C4-2B (cell line): ENCODE measurements around the gene DDA1.
"Not testable (repeated sequence)": the region's sequence is repeated elsewhere in the genome, so short reads cannot be mapped to it uniquely, and the experiment has no call there.

Source experiments
- H3K27ac ChIP-seq: fragments of 450-650 bp; 2 replicates; pipeline ENCODE4 v1.5.1; 2017
- CTCF ChIP-seq: fragments of 450-650 bp; conservative IDR thresholded peaks from 2 replicates; pipeline ENCODE4 v1.5.1; 2017; ENCODE audit warnings: mild to moderate bottlenecking
- ZFX ChIP-seq: fragments of 450-650 bp; IDR thresholded peaks from 2 replicates; pipeline ENCODE4 v1.6.1; 2017

Gene DDA1

DNA sequence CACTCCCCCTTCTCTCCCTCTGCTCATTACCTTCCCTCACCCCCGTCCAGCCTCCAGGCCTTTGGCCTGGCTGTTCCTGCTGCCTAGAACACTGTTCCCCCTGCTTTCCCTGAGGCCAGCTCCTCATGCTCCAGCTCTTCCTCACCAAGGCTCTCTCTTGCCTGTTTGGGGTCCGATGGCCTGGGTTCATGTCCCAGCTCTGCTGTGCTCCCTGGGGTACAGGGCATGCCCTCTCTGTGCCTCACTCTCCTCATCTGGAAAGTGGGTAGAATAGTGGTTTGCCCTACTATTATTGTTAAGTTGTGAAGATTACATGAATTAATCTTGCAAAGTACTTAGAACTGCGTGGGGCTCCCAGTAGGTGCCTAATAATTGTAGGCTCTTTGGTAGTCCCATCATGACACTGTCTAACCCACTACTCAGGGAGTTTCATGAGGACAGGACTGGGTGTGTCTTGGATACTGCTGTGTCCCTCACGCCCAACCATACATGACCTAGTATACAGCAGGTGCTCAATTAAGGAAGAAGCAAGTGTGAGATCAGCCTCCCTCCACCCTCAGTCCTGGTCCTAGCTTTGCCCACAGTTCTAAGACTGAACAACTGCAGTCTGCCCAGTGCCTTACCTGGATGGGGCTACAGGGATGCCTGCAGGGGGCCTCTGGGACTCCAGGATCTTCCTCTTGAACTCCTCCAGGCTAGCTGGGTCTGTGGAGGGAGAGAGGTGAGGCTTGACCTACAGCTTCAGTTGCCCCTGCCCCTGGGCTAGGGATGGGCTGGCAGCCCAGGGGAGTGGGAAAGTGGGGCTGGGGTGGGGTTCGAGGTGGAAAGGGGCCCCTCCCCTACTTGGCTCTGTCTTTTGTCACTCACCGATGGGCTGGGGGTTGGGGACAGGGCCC is 50.8 kb downstream of the DDA1 start:
- TF ChIP-seq CTCF (no peak), ZFX (no peak)
- no peak overlapping the region for H3K27ac ChIP-seq

DNA sequence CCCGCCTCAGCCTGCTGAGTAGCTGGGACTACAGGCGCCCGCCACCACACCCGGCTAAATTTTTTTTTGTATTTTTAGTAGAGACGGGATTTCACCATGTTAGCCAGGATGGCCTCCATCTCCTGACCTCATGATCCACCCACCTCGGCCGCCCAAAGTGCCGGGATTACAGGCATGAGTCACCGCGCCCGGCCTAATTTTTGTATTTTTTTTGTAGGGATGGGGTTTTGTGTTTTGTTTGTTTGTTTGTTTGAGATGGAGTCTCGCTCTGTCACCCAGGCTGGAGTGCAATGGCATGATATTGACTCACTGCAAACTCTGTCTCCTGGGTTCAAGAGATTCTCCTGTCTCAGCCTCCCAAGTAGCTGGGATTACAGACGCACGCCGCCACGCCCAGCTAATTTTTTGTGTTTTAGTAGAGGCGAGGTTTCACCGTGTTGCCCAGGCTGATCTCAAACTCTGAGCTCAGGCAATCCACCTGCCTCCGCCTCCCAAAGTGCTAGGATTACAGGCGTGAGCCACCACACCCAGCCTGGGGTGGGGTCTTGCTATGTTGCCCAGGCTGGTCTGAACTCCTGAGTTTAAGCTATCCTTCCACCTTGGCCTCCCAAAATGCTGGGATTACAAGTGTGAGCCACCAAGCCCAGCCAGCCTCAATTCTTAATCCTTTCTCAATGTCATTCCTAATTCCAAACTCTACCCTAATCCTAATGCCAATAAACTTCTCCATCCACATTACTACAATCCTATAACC is 54.7 kb downstream of the DDA1 start:
- H3K27ac ChIP-seq, result not testable (repeated sequence)

GRCh38 chr19:17365361-17365760 is 56.0 kb downstream of the DDA1 start:
- no peak overlapping the region for H3K27ac ChIP-seq
- TF ChIP-seq CTCF (no peak), ZFX (no peak)

GRCh38 chr19:17370026-17370587 is 60.7 kb downstream of the DDA1 start:
- no peak for TF ChIP-seq ZFX
- no peak for TF ChIP-seq CTCF
- no peak overlapping the region for H3K27ac ChIP-seq
